ENCODE data around the gene REXO5.
"Not testable (repeated sequence)": the region's sequence is repeated elsewhere in the genome, so short reads cannot be mapped to it uniquely, and the experiment has no call there.

REXO5 gene

GRCh38 chr16:20803561-20804214 is 2.6 kb upstream of the REXO5 start:
- DNase-seq = no peak

GRCh38 chr16:20805684-20806167 is 601 bp upstream of the REXO5 start:
- DNase-seq = not testable (repeated sequence)

DNA sequence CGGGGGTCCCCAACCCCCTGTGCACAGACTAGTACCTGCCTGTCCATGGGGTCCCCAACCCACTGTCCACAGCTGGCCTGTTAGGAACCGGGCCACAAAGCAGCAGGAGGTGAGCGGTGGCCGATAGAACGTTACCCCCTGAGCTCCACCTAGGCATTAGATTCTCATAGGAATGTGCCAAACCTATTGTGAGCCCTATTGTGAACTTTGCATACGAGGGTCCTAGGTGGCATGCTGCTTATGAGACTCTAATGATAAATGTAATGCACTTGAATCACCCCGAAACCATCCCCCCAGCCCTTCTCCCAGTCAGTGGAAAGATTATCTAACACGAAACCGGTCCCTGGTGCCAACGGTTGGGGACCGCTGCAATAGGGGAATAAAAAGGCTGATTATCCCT is 1.5 kb downstream of the REXO5 start:
- no peak for DNase-seq

DNA sequence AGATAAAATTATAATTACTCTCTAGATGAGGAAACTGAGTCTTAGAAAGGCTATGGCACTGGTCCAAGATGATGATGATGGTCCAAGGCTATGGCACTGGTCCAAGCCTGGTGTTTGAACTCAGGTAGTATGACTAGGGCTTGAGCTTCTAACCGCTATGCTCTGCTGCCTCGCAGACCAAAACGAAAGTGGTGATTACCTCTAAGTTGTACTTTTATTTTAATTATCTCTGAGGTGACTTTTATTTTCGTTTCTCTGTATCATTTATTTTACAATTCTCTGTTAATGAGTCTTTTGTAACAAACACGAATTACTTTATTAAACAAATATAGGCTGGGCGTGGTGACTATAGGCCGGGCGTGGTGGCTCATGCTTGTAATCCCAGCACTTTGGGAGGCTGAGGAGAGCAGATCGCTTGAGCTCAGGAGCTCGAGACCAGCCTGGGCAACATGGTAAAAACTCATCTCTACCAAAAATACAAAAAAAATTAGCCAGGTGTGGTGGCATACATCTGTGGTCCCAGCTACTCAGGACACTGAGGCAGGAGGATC is 5.6 kb downstream of the REXO5 start:
- DNase-seq = no peak

DNA sequence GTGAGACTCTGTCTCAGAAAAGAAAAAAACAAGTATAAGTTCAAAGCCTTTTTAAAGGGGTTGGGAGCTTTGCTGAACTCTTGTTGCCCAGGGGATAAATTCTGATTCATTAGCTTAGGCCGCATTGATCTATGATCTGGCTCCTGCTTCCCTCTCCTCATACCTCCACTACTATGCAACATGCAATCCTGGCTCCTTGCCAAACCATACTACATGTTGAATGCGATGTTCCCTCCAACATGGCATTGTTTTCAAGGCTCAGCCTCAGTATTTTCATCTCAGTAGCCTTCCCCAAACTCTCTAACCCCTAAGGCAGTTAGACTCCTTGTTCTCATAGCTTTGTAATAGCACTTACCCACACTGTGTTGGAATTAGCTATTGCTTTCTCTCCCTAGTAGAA is 6.2 kb downstream of the REXO5 start:
- DNase-seq = no peak

DNA sequence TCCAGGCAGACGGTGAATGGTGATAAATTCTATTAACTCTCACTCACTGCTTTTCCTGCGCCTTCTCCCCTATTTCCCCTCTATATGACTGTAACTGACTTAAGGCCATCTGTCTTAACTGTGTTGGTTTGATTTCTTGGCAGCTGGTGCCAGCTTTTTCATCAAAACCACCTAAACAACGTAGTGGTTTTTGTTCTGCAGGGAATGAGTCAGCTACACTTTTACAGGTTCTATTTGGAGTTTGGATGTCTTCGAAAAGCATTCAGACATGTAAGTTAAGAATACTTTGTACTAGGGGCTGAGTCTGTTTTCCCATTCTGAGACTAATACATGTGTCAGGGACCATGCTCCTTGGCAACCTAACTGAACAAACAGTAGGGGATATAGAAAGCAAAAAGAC is 8.5 kb downstream of the REXO5 start:
- DNase-seq = peak in 1 of 5 donors; percentile 70

DNA sequence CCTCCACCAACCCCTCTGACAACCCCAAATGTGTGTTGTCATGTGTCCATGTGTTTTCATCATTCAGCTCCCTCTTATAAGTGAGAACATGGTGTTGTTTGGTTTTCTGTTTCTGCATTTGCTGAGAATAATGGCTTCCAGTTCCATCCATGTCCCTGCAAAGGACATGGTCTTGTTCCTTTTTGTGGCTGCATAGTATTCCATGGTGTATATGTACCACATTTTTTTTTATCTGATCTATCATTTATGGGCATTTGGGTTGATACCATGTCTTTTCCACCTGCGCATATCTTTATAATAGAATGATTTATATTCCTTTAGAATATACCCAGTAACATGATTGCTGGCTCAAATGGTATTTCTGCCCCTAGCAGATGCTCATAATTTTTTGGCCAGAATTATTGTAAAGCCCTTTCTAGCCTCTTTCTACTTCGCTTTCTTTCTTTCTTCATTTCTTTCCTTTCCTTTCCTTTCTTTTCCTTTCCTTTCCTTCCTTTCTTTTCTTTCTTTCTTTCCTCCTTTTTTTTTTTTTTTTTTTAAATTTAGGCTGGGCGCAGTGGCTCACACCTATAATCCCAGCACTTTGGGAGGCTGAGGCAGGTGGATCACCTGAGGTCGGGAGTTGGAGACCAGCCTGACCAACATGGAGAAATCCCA is 12.7 kb downstream of the REXO5 start:
- no peak for DNase-seq

- no peak for DNase-seq
Measured at GRCh38 chr16:20821682-20822081, 15.4 kb downstream of the REXO5 start.

GRCh38 chr16:20822521-20823325 is 16.4 kb downstream of the REXO5 start:
- peak in 1 of 5 donors; percentile 24 for DNase-seq

- DNase-seq = no peak
Measured at GRCh38 chr16:20826039-20826566, 19.8 kb downstream of the REXO5 start.

- DNase-seq = no peak
Measured at GRCh38 chr16:20829536-20829935, 23.2 kb downstream of the REXO5 start.

DNA sequence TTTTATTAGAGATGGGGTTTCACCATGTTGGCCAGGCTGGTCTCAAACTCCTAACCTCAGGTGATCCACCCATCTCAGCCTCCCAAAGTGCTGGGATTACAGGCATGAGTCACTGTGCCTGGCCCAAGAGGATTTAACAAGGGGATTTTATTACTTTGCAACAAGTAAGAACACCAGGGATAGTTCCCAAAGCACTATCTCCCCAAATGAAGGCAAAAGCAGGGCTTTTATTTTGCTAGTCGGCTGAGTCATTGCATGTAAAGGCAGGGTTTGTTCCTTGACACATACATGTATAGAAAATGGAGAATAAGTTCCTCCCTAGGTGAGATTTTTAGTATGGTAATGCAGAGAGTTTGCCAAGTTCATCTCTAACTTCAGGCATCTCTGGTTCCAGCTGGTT is 24.0 kb downstream of the REXO5 start:
- DNase-seq = no peak

DNA sequence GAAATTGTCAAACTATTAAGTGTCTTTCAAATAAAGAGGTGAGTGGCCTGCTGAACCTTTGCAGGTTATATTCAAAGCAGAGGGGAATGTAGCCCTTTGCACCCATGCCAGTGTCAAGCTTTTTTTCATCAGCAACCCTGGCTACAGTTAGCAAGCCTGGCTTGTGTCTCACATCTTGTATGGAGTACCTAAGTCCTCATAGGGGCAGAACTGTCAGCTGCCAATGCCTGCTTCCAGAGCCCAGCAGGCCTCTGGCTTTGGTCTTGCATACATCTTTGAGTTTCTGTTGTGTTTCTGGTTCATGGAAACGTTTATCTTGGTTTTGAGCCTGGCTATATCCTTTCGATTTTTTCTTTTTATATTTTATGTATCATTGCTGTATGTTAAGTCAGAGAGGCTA is 26.8 kb downstream of the REXO5 start:
- DNase-seq = no peak

DNA sequence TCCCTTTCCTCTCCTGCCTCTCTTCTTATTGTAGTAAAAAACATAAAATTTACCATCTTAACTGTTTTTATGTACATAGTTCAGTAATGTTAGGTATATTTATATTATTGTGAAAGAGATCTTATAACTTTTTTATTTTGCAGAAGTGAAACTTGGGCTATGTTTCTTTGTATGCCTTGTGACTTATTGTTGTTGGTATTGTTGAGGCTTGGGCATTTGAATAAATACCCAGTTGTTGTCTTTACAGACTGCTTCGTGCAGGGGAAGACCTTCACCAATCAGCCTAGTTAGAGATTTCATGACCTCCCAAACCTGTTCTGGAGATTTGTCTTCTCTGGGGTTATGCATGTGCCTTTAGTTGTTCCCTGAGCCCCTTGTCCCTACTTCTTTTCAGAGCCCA is 31.9 kb downstream of the REXO5 start:
- DNase-seq = no peak

DNA sequence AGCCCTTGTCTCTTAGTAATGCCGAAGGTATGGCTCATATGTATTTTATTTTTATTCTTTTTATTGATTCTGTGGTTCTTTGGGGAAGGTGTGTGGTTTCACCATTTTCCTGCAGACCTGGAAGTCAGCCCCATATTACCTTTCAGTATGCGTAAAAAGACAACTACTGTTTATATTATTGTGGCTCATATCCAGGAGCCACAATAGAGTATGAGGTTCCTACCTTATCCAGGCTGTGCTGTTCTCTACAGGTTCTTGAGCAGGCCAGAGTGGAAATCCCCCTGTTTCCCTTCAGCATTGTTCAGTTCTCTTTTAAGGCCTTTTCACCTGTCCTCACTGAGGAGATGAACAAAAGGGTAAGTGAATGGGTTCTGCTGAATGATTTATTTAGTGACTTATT is 33.2 kb downstream of the REXO5 start:
- DNase-seq = no peak

DNA sequence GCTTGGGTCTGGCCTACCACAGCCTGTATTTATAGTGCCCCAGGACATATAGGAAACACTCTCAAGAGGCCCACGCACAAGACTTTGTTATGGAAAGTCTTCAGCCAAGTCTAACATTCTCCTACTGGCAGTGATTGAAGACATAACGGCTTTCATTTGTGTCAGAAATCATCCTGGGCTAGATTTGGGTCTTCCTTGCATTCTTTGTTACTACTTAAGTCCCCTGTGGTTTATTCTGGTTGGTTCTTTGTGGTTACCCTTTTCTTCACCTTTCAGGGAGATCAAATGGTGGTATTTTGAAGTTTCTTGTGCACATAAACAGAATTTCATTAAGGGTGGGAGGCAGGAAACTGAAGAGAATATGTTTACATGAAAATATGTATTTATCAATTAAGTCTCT is 37.7 kb downstream of the REXO5 start:
- no peak for DNase-seq

DNA sequence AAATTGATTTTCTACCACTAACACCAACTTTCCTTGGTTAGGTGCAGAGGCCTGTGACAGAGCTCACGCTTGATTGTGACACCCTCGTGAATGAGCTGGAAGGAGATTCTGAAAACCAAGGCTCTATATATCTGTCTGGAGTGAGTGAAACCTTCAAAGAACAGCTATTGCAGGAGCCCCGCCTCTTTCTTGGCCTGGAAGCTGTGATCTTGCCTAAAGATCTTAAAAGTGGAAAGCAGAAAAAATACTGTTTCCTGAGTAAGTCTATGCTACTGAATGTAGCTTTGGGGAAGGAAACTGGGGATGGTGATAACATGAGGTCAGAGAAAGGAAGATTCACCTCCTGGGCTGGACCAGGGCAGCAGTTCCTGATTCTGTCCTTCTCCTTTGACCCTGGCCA is 38.3 kb downstream of the REXO5 start:
- DNase-seq = peak in 1 of 5 donors; percentile 5

DNA sequence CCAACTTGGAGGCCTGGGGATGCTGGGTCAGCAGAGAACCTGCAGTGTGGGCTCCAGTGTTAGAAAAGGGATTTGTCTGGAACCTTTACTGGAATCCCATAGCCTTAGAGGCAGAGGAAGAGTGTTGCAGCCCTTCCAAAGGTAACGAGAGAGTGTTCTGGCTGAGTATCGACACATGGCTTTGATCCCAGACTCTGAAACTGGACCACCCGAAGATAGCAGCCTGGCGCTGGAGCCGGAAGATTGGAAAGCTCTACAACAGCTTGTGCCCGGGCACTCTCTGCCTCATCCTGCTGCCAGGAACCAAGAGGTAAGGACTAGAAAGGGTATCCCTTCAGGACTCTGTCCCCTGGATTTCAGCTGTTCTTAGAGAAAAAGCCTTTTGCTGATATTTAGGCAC is 39.7 kb downstream of the REXO5 start:
- no peak for DNase-seq

- no peak for DNase-seq
Measured at GRCh38 chr16:20846551-20846950, 40.2 kb downstream of the REXO5 start.

DNA sequence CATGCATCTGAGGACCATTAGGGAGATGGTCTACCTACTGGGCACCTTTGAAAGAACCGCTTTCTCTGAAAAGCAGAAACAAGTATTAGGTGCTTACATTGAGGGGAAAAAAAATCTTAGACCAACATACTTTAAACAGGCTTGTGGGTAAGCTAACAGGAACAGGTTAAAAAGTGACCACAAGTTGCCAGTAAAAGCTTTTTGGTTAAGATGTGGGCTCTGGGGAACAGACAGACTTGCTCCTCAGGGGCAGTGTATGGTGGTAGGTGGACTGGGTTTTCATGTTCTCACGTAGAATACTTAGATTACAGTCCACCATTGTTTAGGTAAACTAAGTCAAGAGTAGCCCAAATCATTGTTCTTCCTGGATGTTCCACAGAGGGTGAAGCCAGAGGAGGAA is 41.2 kb downstream of the REXO5 start:
- no peak for DNase-seq

DNA sequence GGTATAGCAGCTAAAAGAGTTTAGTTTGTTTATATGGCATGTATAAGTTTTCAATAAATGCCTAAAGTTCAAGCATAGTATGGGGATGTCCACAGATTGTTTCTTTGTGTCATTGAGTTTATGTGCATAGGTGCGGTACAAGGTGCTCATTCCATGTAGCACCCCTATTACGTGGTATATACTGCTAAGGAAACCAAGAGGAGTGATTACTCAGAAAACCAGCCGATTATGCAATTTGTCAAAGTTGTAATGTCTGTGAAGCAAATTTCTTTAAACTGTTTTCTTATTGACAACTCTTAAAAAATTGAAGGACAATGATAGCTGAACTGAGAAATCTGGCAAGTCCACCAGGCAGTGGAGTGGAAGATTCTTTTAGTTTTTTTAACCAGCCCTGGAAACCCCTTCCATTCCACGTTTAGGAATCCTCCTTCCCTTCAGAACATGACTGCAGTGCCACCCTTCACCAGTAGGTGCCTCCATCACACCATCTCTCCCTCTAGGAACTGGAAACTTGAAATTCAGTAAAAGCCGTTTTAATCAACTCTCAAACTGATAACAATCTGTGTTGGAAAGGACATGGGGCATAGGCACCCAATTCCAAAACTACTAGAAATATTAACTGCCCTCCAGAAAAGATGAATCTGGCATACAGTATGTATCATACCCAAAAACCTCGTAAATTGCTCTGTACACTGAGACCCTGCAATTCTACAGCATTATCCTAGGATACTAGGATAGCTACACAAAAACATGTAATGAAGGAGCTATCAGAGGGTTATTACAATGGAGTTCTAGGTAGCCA is 43.5 kb downstream of the REXO5 start:
- peak; percentile 14 to 61 (median 32) for DNase-seq

DNA sequence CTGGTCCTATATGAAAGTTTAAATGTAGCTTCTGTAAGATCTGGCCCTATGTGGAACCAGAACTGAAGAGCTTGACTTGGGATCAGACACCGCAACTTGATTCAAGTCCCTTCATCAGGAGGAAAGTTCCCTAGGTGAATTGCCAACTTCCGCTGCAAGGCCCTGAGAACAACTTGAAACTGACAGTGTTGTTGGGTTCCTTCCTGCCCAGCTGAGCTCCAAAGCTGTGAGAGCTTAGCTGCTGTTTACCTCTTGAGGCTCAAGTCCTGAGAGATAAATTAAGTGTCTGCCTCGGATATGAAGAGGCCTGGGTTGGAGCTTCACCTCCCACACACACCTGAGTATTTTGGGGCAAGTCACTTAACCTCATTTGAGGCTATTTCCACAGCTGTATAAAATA is 44.7 kb downstream of the REXO5 start:
- no peak for DNase-seq

Data from T-helper 1 cell (primary cell).